ENCODE measurements around the gene CIDEC. TPM values are rescaled to one million over a fixed set of nuclear protein-coding genes. Genes with fewer than 3 reads are reported as not detected.
A peak's percentile ranks its signal among the peaks of the same experiment; 100 is the strongest.

The CIDEC gene
- total and polyA plus RNA-seq, 9 of the 15 experiments (the other 6 are each of a cell fraction or from before 2014, with no cell fraction given): not detected

DNA sequence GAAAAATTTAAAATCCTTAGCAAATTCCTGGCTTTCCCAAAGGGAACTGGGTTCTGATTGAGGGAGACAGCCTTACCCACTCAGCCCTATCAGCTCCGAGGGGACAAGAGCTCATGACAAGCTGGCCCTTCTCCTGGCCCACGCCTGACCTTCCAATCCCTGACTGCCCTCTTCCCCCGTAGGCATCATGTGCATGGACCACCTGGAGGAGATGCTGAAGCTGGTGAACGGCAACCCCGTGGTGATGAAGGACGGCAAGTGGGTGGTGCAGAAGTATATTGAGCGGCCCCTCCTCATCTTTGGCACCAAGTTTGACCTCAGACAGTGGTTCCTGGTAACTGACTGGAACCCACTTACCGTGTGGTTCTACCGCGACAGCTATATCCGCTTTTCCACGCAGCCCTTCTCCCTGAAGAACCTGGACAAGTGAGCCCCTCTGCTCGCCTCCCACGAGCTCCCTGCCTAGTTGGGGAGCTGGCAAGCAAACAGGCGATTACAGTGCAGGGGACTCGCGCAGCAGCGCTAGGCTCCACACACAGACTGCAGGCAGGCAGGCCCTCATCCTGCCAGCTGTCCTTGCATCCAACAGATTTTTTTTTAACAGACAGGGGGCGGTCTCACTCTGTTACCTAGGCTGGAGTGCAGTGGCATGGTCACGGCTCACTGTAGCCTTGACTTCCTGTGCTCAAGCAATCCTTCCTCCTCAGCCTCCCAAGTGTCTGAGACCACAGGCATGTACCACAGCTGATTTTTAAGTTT lies 53.1 kb downstream of the CIDEC start (continued):
- TF ChIP-seq CBX1 (IDR thresholded peaks at IDR 0.05; ENCODE audit: low read depth) (0 out of 2 replicates have a peak, but pooled peaks have one; percentile 50), ATF1 (CRISPR knock-in tag; IDR thresholded peaks at IDR 0.05) (no peak), ATF1 (tag; IDR thresholded peaks at IDR 0.05) (no peak), FOXK2 (conservative IDR thresholded peaks at IDR 0.05 in 1 of 2, IDR thresholded peaks at IDR 0.05 in 1 of 2; ENCODE audit: low read depth in 2 of 2) (no peak), OTX1 (CRISPR knock-in tag; IDR thresholded peaks at IDR 0.05) (no peak), HDAC8 (tag; IDR thresholded peaks at IDR 0.05) (no peak), CREB1 (IDR thresholded peaks at IDR 0.05) (0 out of 2 replicates have a peak, but pooled peaks have one; percentile 17), CREB1 (CRISPR knock-in tag; IDR thresholded peaks at IDR 0.05) (no peak), SMAD4 (CRISPR knock-in tag; conservative IDR thresholded peaks at IDR 0.05) (no peak), POLR2A (conservative IDR thresholded peaks at IDR 0.05) (0 out of 2 replicates have a peak, but pooled peaks have one; percentile 3), HLTF (IDR thresholded peaks at IDR 0.05) (no peak), MAFG (tag; conservative IDR thresholded peaks at IDR 0.05) (no peak), SMARCA5 (IDR thresholded peaks at IDR 0.05) (no peak), ZNF707 (CRISPR knock-in tag; conservative IDR thresholded peaks at IDR 0.05) (no peak), BCOR (IDR thresholded peaks at IDR 0.05) (no peak), TFAP4 (CRISPR knock-in tag; IDR thresholded peaks at IDR 0.05; ENCODE audit: borderline replicate concordance) (peak; percentile 83), ZC3H11A (IDR thresholded peaks at IDR 0.05; ENCODE audit: low read depth, low read length) (no peak), RAD21 (CRISPR knock-in tag; conservative IDR thresholded peaks at IDR 0.05 in 1 of 2, IDR thresholded peaks at IDR 0.05 in 1 of 2) (peak; percentile 25 to 55; a peak in 3 of 4 replicates), MGA (IDR thresholded peaks at IDR 0.05) (no peak)
